Natural killer cell (primary cell): ENCODE data around the gene KREMEN2. TPM values are rescaled to one million over a fixed set of nuclear protein-coding genes. Genes with fewer than 3 reads are reported as not detected.

Experiments
- ATAC-seq, 3 donors: fragments of 150-1000 bp in 2 of 3; fragments of 200-7000 bp in 1 of 3; cut with Tn5 transposase; 1 replicate in 1 of 3; 2 replicates in 2 of 3; pipeline ENCODE4 v1.10.0; 2021; ENCODE audit warnings: mild to moderate bottlenecking in 2 of 3, moderate library complexity in 2 of 3
- DNase-seq, 2 donors: peaks; one replicate each; pipeline versions ENCODE4 v3.0.0 to v3.0.0-alpha.2; 2013 to 2021; ENCODE audit warnings: mixed read lengths in 1 of 2
- H3K27ac ChIP-seq: one replicate; pipeline ENCODE4 v1.5.1; 2013; ENCODE audit warnings: mild to moderate bottlenecking, low read length
- H3K27me3 ChIP-seq: one replicate; pipeline ENCODE4 v1.6.1; 2013; ENCODE audit warnings: low read length; ENCODE audit not compliant: control insufficient read depth, insufficient read depth
- H3K36me3 ChIP-seq: one replicate; pipeline ENCODE4 v1.6.1; 2013; ENCODE audit warnings: low read length; ENCODE audit not compliant: control insufficient read depth, insufficient read depth
- H3K4me1 ChIP-seq: one replicate; pipeline ENCODE4 v1.6.1; 2013; ENCODE audit warnings: low read length; ENCODE audit not compliant: control insufficient read depth, insufficient read depth
- H3K4me3 ChIP-seq: one replicate; pipeline ENCODE4 v1.5.1; 2013; ENCODE audit warnings: low read length
- H3K9me3 ChIP-seq: one replicate; pipeline ENCODE4 v1.6.1; 2013; ENCODE audit warnings: low read length; ENCODE audit not compliant: control insufficient read depth, insufficient read depth
- H3K27ac Mint-ChIP-seq, 2 donors: one replicate each; pipeline ENCODE4 v1.8.0; 2022; ENCODE audit warnings: mild to moderate bottlenecking in 2 of 2, mixed read lengths in 2 of 2, moderate library complexity in 1 of 2
- H3K27me3 Mint-ChIP-seq, 2 donors: one replicate each; pipeline ENCODE4 v1.8.0; 2022; ENCODE audit warnings: low read depth in 2 of 2, mixed read lengths in 2 of 2
- H3K36me3 Mint-ChIP-seq: one replicate; pipeline ENCODE4 v1.8.0; 2022; ENCODE audit warnings: mixed read lengths
- H3K4me1 Mint-ChIP-seq, 2 donors: one replicate each; pipeline ENCODE4 v1.8.0; 2022; ENCODE audit warnings: mixed read lengths in 2 of 2
- H3K4me3 Mint-ChIP-seq: one replicate; pipeline ENCODE4 v1.8.0; 2022; ENCODE audit warnings: mild to moderate bottlenecking, moderate library complexity, mixed read lengths
- H3K9me3 Mint-ChIP-seq, 2 donors: one replicate each; pipeline ENCODE4 v1.8.0; 2022; ENCODE audit warnings: mixed read lengths in 2 of 2
- WGBS: methylation state at CpG from one replicate; pipeline ENCODE4 v1.1.7; 2013; ENCODE audit warnings: missing lambda C conversion rate; ENCODE audit not compliant: insufficient coverage; 5-methylcytosine and 5-hydroxymethylcytosine counted together
- intact Hi-C: fragments of 100-400 bp; cut with micrococcal nuclease; formaldehyde crosslinking; loops from one replicate; pipeline ENCODE4 v1.14.2; 2022
- total RNA-seq, 4 donors: library from RNA; stranded (reverse); fragments of 120-200 nt in 1 of 4; gene quantifications; one replicate each; pipeline versions ENCODE4 v1.2.3 to v1.2.4, GENCODE V29; 2013 to 2022
- TF ChIP-seq, protein P1 (sequence below): fragments of 200-600 bp; IDR thresholded peaks from one replicate; pipeline ENCODE4 v1.8.0; 2022; ENCODE audit warnings: antibody characterized with exemption

KREMEN2 gene
- total RNA-seq, 3 donors from 2014 or later (not counting 1 experiment from before 2014, with no cell fraction given): 0.16 TPM; not detected in 2

DNA sequence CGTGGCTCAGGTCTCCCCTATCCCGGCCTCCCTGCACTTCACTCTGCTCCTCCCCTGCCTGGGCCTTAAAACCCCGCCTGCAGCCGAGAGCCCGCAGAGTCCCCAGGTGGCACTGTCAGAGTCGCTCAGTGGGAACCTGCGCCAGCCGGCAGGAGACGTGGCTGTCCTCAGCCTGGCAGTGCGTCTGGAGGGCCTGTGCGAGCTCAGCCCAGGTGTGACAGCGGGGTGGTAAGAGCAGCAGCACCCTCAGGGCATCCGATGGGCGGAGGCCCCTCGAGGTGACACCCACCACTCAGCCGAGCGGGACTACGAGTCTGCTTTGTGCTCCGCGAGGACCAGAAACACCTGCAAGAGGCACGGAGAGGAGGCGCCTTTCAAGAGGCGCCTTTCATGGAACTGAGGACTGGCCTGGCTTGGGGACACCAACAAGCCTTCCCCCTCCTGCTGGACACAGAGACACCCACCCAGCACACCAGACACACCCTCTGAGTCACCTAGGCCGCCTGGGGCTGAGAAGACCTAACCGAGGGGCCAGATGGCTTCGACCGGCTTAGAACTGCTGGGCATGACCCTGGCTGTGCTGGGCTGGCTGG is 48.8 kb downstream of the KREMEN2 start, which contains the start of gene CLDN9:
Gene CLDN9, plus strand, starts transcription at position 96 of the 593 bp plus-strand sequence. Its CDS starts 440 bp downstream, at position 536.
- Histone ChIP-seq H3K4me3 (no peak within 1 kb of the TSS), H3K27me3 (peaks cover 3% of the 10 kb centered on the region), H3K4me1 (peaks cover 14% of the 10 kb centered on the region), H3K9me3 (no peaks in the 10 kb centered on the region), H3K36me3 (no peaks in the 10 kb centered on the region), H3K27ac (no peak within 1 kb of the TSS)
- Mint-ChIP-seq H3K36me3 (no peaks in the 10 kb centered on the region), H3K4me1 (peaks cover 0 to 10% of the 10 kb centered on the region in 2 donors), H3K27ac (no peak within 1 kb of the TSS), H3K9me3 (no peaks in the 10 kb centered on the region), H3K27me3 (peaks cover 0 to 5% of the 10 kb centered on the region in 2 donors), H3K4me3 (no peak within 1 kb of the TSS)
- intact Hi-C loops: no loop called here
- DNase-seq (peak in 1 of 2 donors; percentile 42), ATAC-seq (no peak)
- 60% methylated on average over 27 of the region's 27 CpGs for WGBS
- TF ChIP-seq, protein P1, sequence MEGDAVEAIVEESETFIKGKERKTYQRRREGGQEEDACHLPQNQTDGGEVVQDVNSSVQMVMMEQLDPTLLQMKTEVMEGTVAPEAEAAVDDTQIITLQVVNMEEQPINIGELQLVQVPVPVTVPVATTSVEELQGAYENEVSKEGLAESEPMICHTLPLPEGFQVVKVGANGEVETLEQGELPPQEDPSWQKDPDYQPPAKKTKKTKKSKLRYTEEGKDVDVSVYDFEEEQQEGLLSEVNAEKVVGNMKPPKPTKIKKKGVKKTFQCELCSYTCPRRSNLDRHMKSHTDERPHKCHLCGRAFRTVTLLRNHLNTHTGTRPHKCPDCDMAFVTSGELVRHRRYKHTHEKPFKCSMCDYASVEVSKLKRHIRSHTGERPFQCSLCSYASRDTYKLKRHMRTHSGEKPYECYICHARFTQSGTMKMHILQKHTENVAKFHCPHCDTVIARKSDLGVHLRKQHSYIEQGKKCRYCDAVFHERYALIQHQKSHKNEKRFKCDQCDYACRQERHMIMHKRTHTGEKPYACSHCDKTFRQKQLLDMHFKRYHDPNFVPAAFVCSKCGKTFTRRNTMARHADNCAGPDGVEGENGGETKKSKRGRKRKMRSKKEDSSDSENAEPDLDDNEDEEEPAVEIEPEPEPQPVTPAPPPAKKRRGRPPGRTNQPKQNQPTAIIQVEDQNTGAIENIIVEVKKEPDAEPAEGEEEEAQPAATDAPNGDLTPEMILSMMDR: no peak

DNA sequence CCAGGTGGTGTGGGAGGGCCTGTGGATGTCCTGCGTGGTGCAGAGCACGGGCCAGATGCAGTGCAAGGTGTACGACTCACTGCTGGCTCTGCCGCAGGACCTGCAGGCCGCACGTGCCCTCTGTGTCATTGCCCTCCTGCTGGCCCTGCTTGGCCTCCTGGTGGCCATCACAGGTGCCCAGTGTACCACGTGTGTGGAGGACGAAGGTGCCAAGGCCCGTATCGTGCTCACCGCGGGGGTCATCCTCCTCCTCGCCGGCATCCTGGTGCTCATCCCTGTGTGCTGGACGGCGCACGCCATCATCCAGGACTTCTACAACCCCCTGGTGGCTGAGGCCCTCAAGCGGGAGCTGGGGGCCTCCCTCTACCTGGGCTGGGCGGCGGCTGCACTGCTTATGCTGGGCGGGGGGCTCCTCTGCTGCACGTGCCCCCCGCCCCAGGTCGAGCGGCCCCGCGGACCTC is 49.4 kb downstream of the KREMEN2 start:
- peaks cover 0 to 8% of the 10 kb centered on the region in 2 donors for H3K4me1 Mint-ChIP-seq
- H3K36me3 ChIP-seq: no peaks in the 10 kb centered on the region
- TF ChIP-seq, protein P1: no peak
- intact Hi-C loops: no loop called here
- no peak overlapping the region for H3K27ac ChIP-seq
- no peak overlapping the region for H3K4me3 Mint-ChIP-seq
- H3K27ac Mint-ChIP-seq: no peak overlapping the region
- H3K9me3 Mint-ChIP-seq: no peaks in the 10 kb centered on the region
- WGBS: 91% methylated on average over 27 of the region's 27 CpGs
- DNase-seq: no peak
- H3K36me3 Mint-ChIP-seq: no peaks in the 10 kb centered on the region
- peaks cover 14% of the 10 kb centered on the region for H3K4me1 ChIP-seq
- H3K4me3 ChIP-seq: no peak overlapping the region
- H3K27me3 ChIP-seq: peaks cover 6% of the 10 kb centered on the region
- ATAC-seq: no peak
- H3K9me3 ChIP-seq: no peaks in the 10 kb centered on the region
- H3K27me3 Mint-ChIP-seq: peaks cover 0 to 5% of the 10 kb centered on the region in 2 donors

DNA sequence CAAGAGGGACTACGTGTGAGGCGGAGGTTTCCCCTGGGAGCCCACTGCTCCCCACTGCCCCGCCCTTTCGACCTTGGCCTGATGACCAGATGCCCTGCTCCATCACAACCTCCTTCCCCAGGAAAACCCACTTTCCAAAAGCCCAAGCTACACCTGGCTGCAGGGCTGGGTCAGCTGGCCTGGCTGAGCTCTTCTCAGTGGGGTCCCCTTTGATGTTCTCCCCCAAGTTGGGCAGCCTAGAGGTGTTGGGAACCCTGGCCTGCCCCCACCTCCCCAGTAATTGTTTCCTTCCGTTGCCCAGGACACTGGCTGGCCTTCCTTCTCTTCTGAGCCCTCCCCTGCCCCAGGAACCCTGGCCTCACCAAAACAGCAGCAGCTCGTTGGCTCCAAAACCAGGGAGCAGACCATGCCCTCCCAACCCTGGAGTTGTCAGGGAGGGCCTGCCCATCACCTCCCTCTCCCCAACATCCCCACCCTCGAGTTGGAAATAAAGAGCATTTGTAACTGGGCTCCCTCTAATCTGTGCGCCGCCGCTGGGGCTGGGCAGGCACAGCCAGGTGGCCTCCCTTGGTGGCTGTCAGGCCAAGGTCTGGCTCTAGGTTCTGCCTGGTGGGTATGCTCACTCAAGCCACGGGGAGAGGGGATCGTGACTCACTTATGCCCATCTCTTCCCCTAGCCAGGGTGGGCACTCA is 50.1 kb downstream of the KREMEN2 start:
- Mint-ChIP-seq H3K9me3 (no peaks in the 10 kb centered on the region), H3K27me3 (peaks cover 0 to 5% of the 10 kb centered on the region in 2 donors), H3K4me1 (peaks cover 0 to 5% of the 10 kb centered on the region in 2 donors), H3K27ac (no peak overlapping the region), H3K4me3 (no peak overlapping the region), H3K36me3 (no peaks in the 10 kb centered on the region)
- ATAC-seq (no peak), DNase-seq (no peak)
- peaks cover 6% of the 10 kb centered on the region for H3K27me3 ChIP-seq
- H3K4me3 ChIP-seq: no peak overlapping the region
- no peaks in the 10 kb centered on the region for H3K36me3 ChIP-seq
- TF ChIP-seq, protein P1: no peak
- H3K27ac ChIP-seq: no peak overlapping the region
- 88% methylated on average over 12 of the region's 12 CpGs for WGBS
- intact Hi-C loops: no loop called here
- peaks cover 11% of the 10 kb centered on the region for H3K4me1 ChIP-seq
- no peaks in the 10 kb centered on the region for H3K9me3 ChIP-seq
